GM12873 (cell line): ENCODE results near the gene HMX1.

ENCODE experiments used
- CTCF ChIP-seq: IDR thresholded peaks from 2 replicates; pipeline ENCODE4 v1.5.1; 2012; ENCODE audit warnings: low read depth, mild to moderate bottlenecking, moderate library complexity, low read length, control low read depth; ENCODE audit not compliant: insufficient read depth; ENCODE audit errors: missing control alignments

Gene HMX1

GRCh38 chr4:8844976-8845690 lies 26.5 kb downstream of the HMX1 start:
- TF ChIP-seq CTCF: no peak

- no peak for TF ChIP-seq CTCF
These were observed 28.0 kb downstream of the HMX1 start for GRCh38 chr4:8843597-8843996.

GRCh38 chr4:8842614-8843013 lies 29.0 kb downstream of the HMX1 start:
- TF ChIP-seq CTCF: no peak

GRCh38 chr4:8841678-8842268 lies 29.9 kb downstream of the HMX1 start:
- TF ChIP-seq CTCF: no peak

GRCh38 chr4:8840816-8841455 lies 30.7 kb downstream of the HMX1 start:
- no peak for TF ChIP-seq CTCF

- peak; percentile 7 for TF ChIP-seq CTCF
These were observed 31.4 kb downstream of the HMX1 start for GRCh38 chr4:8840006-8840793.

GRCh38 chr4:8838961-8839431 lies 32.6 kb downstream of the HMX1 start:
- TF ChIP-seq CTCF: no peak
